ENCODE measurements around the gene BMP4.

BMP4 gene

GRCh38 chr14:53962953-53963319, 6.3 kb upstream of the BMP4 start:
- no peak for TF ChIP-seq CTCF (IDR thresholded peaks at IDR 0.05)

GRCh38 chr14:53958628-53959027, 2.0 kb upstream of the BMP4 start:
- TF ChIP-seq CTCF (IDR thresholded peaks at IDR 0.05), result no peak

GRCh38 chr14:53957739-53958138, 1.1 kb upstream of the BMP4 start:
- no peak for TF ChIP-seq CTCF (IDR thresholded peaks at IDR 0.05)

- TF ChIP-seq CTCF (IDR thresholded peaks at IDR 0.05), result no peak
Measured at GRCh38 chr14:53955671-53956426, 776 bp downstream of the BMP4 start.

- no peak for TF ChIP-seq CTCF (IDR thresholded peaks at IDR 0.05)
Measured at GRCh38 chr14:53955229-53955556, 1.4 kb downstream of the BMP4 start.

- TF ChIP-seq CTCF (IDR thresholded peaks at IDR 0.05), result no peak
Measured at GRCh38 chr14:53954551-53955228, 1.9 kb downstream of the BMP4 start.

GRCh38 chr14:53953828-53954550, 2.6 kb downstream of the BMP4 start:
- no peak for TF ChIP-seq CTCF (IDR thresholded peaks at IDR 0.05)
